Sigmoid colon (tissue), 7 donors: Measurements from ENCODE around the gene SCLY. TPM values are rescaled to one million over a fixed set of nuclear protein-coding genes. Genes with fewer than 3 reads are reported as not detected.

Source experiments
- DNase-seq: peaks from one replicate; pipeline ENCODE4 v3.0.0-alpha.2; 2019
- H3K27ac ChIP-seq, 4 donors: fragments of 200-600 bp; sonication (generic); one replicate each; pipeline ENCODE4 v1.5.1; 2016 to 2019; ENCODE audit warnings: mild to moderate bottlenecking in 1 of 4
- H3K27me3 ChIP-seq, 3 donors: fragments of 200-600 bp; sonication (generic); one replicate each; pipeline ENCODE4 v1.5.1; 2019; ENCODE audit warnings: mild to moderate bottlenecking in 1 of 3
- H3K36me3 ChIP-seq, 4 donors: fragments of 200-600 bp; sonication (generic); one replicate each; pipeline ENCODE4 v1.5.1; 2016 to 2019
- H3K4me1 ChIP-seq, 4 donors: fragments of 200-600 bp; sonication (generic); one replicate each; pipeline ENCODE4 v1.5.1; 2017 to 2019
- H3K4me3 ChIP-seq, 4 donors: fragments of 200-600 bp; sonication (generic); one replicate each; pipeline ENCODE4 v1.5.1; 2017 to 2019; ENCODE audit warnings: mild to moderate bottlenecking in 2 of 4, moderate library complexity in 1 of 4
- H3K9me3 ChIP-seq, 4 donors: fragments of 200-600 bp in 3 of 4; sonication (generic) in 3 of 4; one replicate each; pipeline versions ENCODE4 v1.5.1 to v1.6.1; 2013 to 2019
- CTCF ChIP-seq, 4 experiments: fragments of 450-650 bp in 3 of 4; fragments of 200-600 bp in 1 of 4; IDR thresholded peaks; one replicate each; pipeline ENCODE4 v1.5.1; 2016 to 2019; ENCODE audit warnings: antibody characterized with exemption in 4 of 4, mild to moderate bottlenecking in 3 of 4, moderate library complexity in 2 of 4
- EP300 ChIP-seq, 4 donors: sonication (generic); formaldehyde crosslinking; IDR thresholded peaks; one replicate each; pipeline ENCODE4 v1.6.1; 2017; ENCODE audit warnings: antibody characterized with exemption in 4 of 4
- POLR2A ChIP-seq, 2 donors: fragments of 450-650 bp; IDR thresholded peaks; one replicate each; pipeline ENCODE4 v1.6.1; 2016; ENCODE audit warnings: antibody characterized with exemption in 2 of 2, mild to moderate bottlenecking in 2 of 2, moderate library complexity in 2 of 2
- POLR2AphosphoS5 ChIP-seq, 4 donors: sonication (generic); formaldehyde crosslinking; IDR thresholded peaks; one replicate each; pipeline ENCODE4 v1.6.1; 2017; ENCODE audit warnings: antibody characterized with exemption in 4 of 4
- WGBS, 2 donors: extraction: QIAGEN DNeasy Blood & Tissue Kit; methylation state at CpG; one replicate each; pipeline ENCODE4 v1.1.7; 2013; 5-methylcytosine and 5-hydroxymethylcytosine counted together
- intact Hi-C: fragments of 100-400 bp; cut with DNase I; formaldehyde crosslinking; loops from one replicate; pipeline ENCODE4 v1.15.1; 2023
- polyA plus RNA-seq, 3 donors: library from polyadenylated mRNA; stranded (reverse); fragments of 200-250 nt; gene quantifications; one replicate each; pipeline ENCODE4 v1.2.3, GENCODE V29; 2013
- total RNA-seq, 4 donors: library from RNA; depleted of rRNA; stranded (reverse); fragments of >200 nt; gene quantifications; one replicate each; pipeline ENCODE4 v1.1.0, GENCODE V29; 2016
- donor health status: healthy with polysubstance abuse.
- donor health status: Bipolar disorder and iron deficiency.
- donor health status: healthy.

SCLY gene
- total and polyA plus RNA-seq, 7 donors, result 5.4 to 19.5 (median 10.9) TPM

- no peaks in the 10 kb centered on the region for H3K36me3 ChIP-seq
- H3K27ac ChIP-seq, result no peak overlapping the region
- no peaks in the 10 kb centered on the region for H3K9me3 ChIP-seq
- WGBS, 2 donors, result 91 to 95% methylated on average over 10 of the region's 10 CpGs
- DNase-seq, result peak; percentile 50
- no peak overlapping the region for H3K4me3 ChIP-seq
- H3K4me1 ChIP-seq, result no peaks in the 10 kb centered on the region
- intact Hi-C loops, result no loop called here
- no peak for TF ChIP-seq POLR2AphosphoS5 (IDR thresholded peaks at IDR 0.05)
- TF ChIP-seq POLR2A (IDR thresholded peaks at IDR 0.05), result no peak
- no peak for TF ChIP-seq CTCF (IDR thresholded peaks at IDR 0.05)
- TF ChIP-seq EP300 (IDR thresholded peaks at IDR 0.05), result no peak
- no peaks in the 10 kb centered on the region for H3K27me3 ChIP-seq
Observed at GRCh38 chr2:238099714-238100048, 38.9 kb downstream of the SCLY start.

- no peaks in the 10 kb centered on the region for H3K4me1 ChIP-seq
- DNase-seq, result peak; percentile 60
- no peak within 1 kb of the TSS for H3K27ac ChIP-seq
- no peak for TF ChIP-seq CTCF (IDR thresholded peaks at IDR 0.05)
- no peak for TF ChIP-seq EP300 (IDR thresholded peaks at IDR 0.05)
- TF ChIP-seq POLR2A (IDR thresholded peaks at IDR 0.05), result no peak
- intact Hi-C loops, result no loop called here
- no peak within 1 kb of the TSS for H3K4me3 ChIP-seq
- no peaks in the 10 kb centered on the region for H3K27me3 ChIP-seq
- no peaks in the 10 kb centered on the region for H3K36me3 ChIP-seq
- H3K9me3 ChIP-seq, result no peaks in the 10 kb centered on the region
- 86 to 88% methylated on average over 38 of the region's 38 CpGs for WGBS, 2 donors
Observed at GRCh38 chr2:238100049-238100820, 39.4 kb downstream of the SCLY start, which contains the start of gene ESPNL. Gene ESPNL, plus strand, starts transcription at chr2:238100340. Its CDS starts 80 bp downstream, at chr2:238100420.

- no peak overlapping the region for H3K27ac ChIP-seq
- intact Hi-C loops, result no loop called here
- no peak overlapping the region for H3K4me3 ChIP-seq
- no peaks in the 10 kb centered on the region for H3K9me3 ChIP-seq
- WGBS, 2 donors, result 90 to 91% methylated on average over 28 of the region's 28 CpGs
- no peaks in the 10 kb centered on the region for H3K36me3 ChIP-seq
- TF ChIP-seq EP300 (IDR thresholded peaks at IDR 0.05), result no peak
- no peak for TF ChIP-seq POLR2A (IDR thresholded peaks at IDR 0.05)
- TF ChIP-seq POLR2AphosphoS5 (IDR thresholded peaks at IDR 0.05), result no peak
- no peak for TF ChIP-seq CTCF (IDR thresholded peaks at IDR 0.05)
- H3K4me1 ChIP-seq, result no peaks in the 10 kb centered on the region
- no peak for DNase-seq
- no peaks in the 10 kb centered on the region for H3K27me3 ChIP-seq
Observed at GRCh38 chr2:238100821-238101771, 40.3 kb downstream of the SCLY start.

- Histone ChIP-seq H3K36me3 (no peaks in the 10 kb centered on the region), H3K9me3 (no peaks in the 10 kb centered on the region), H3K4me3 (no peak overlapping the region), H3K4me1 (no peaks in the 10 kb centered on the region), H3K27me3 (no peaks in the 10 kb centered on the region), H3K27ac (no peak overlapping the region)
- 85 to 88% methylated on average over 30 of the region's 30 CpGs for WGBS, 2 donors
- peak; percentile 56 for DNase-seq
- TF ChIP-seq CTCF (IDR thresholded peaks at IDR 0.05) (no peak), POLR2A (IDR thresholded peaks at IDR 0.05) (no peak), EP300 (IDR thresholded peaks at IDR 0.05) (no peak), POLR2AphosphoS5 (IDR thresholded peaks at IDR 0.05) (no peak)
- intact Hi-C loops, result no loop called here
Observed at GRCh38 chr2:238101891-238102841, 41.4 kb downstream of the SCLY start.
